HUES64 (cell line): ENCODE data around the gene CTAGE6. TPM values are rescaled to one million over a fixed set of nuclear protein-coding genes. Genes with fewer than 3 reads are reported as not detected.
"Not testable (repeated sequence)": the region's sequence is repeated elsewhere in the genome, so short reads cannot be mapped to it uniquely, and the experiment has no call there.

ENCODE experiments used
- H3K27ac ChIP-seq: 2 replicates; pipeline ENCODE4 v1.7.0; 2013; ENCODE audit warnings: low read depth, low read length, inconsistent platforms
- H3K27me3 ChIP-seq: 2 replicates; pipeline ENCODE4 v1.6.1; 2013; ENCODE audit warnings: mild to moderate bottlenecking, low read length; ENCODE audit not compliant: insufficient read depth
- H3K36me3 ChIP-seq: 2 replicates; pipeline ENCODE4 v1.6.1; 2013; ENCODE audit warnings: mild to moderate bottlenecking, low read length; ENCODE audit not compliant: insufficient read depth
- H3K4me1 ChIP-seq: 2 replicates; pipeline ENCODE4 v1.6.1; 2013; ENCODE audit warnings: mild to moderate bottlenecking, low read length, moderate library complexity; ENCODE audit not compliant: insufficient read depth
- H3K4me3 ChIP-seq: 2 replicates; pipeline ENCODE4 v1.5.1; 2013; ENCODE audit warnings: mild to moderate bottlenecking, low read length, moderate library complexity
- H3K9ac ChIP-seq: 2 replicates; pipeline ENCODE4 v1.6.1; 2013; ENCODE audit warnings: mild to moderate bottlenecking, low read depth, low read length
- H3K9me3 ChIP-seq: 2 replicates; pipeline ENCODE4 v1.6.1; 2013; ENCODE audit warnings: low read depth, low read length; ENCODE audit not compliant: insufficient read depth
- WGBS: fragments of 150-250, 120-280 bp; methylation state at CpG from one replicate; pipeline ENCODE4 v1.1.7; 2013; ENCODE audit warnings: missing lambda C conversion rate; 5-methylcytosine and 5-hydroxymethylcytosine counted together
- polyA plus RNA-seq, 2 experiments: library from polyadenylated mRNA; stranded (reverse); fragments of 50-300 nt; gene quantifications; one replicate each; pipeline ENCODE4 v1.2.3, GENCODE V29; 2013

Gene CTAGE6, protein sequence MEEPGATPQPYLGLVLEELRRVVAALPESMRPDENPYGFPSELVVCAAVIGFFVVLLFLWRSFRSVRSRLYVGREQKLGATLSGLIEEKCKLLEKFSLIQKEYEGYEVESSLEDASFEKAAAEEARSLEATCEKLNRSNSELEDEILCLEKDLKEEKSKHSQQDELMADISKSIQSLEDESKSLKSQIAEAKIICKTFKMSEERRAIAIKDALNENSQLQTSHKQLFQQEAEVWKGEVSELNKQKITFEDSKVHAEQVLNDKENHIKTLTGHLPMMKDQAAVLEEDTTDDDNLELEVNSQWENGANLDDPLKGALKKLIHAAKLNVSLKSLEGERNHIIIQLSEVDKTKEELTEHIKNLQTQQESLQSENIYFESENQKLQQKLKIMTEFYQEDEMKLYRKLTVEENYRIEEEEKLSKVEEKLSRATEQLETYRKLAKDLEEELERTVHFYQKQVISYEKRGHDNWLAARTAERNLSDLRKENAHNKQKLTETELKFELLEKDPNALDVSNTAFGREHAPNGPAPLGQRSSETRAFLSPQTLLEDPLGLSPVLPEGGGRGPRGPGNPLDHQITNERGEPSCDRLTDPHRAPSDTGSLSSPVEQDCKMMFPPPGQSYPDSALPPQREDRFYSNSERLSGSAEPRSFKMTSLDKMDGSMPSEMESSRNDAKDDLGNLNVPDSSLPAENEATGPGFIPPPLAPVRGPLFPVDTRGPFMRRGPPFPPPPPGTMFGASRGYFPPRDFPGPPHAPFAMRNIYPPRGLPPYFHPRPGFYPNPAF
- polyA plus RNA-seq (2013, experiment 1 of 2), result not detected
- 0.32 TPM for polyA plus RNA-seq (2013, experiment 2 of 2)

DNA sequence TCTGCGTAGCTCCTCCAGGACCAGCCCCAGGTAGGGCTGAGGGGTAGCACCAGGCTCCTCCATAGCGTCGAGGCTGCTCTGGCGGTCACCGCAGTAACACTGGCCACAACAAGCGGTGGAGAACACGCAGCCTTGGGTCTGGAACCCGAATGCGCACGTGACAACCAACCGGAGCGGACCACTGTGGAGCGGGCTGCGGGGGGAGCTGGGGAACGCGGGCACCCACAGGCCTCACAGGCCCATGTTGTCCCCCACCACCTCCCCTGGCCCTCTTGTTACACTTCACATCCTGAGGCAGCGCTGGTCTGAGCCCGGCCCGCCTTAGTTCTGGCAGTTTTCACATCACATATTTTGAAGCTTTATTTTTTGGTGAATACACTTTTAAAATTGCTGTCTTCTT is at the start of gene CTAGE6:
CTAGE6 (minus strand) TSS at position 101 of the 400 bp plus-strand sequence; CDS start at position 63, 38 bp downstream.
- WGBS, result no CpG with 5 or more reads among the region's 19 CpGs
- H3K9me3 ChIP-seq, H3K27ac ChIP-seq, H3K4me3 ChIP-seq, H3K36me3 ChIP-seq, H3K27me3 ChIP-seq, H3K4me1 ChIP-seq, H3K9ac ChIP-seq: not testable (repeated sequence)

DNA sequence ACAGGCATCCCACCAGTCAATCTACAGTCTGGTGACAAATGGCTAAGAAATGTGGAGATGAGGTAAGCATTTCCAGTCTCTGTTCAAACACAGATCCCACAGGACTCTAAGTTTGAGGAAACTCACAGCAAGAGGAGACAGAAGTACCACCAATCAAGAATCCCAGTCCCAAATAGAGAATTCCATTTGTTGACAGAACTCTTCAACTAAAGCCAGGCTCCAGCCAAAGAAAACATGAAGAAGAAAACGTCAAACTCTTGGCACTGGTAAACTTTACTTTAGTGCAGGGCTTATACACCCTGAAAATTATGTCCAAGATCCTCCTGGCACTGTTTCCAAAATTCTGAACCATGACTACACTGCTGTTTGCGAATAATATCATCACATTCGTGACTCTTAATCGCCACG is 49.2 kb upstream of the CTAGE6 start:
- H3K9ac ChIP-seq, H3K4me3 ChIP-seq, H3K9me3 ChIP-seq, H3K36me3 ChIP-seq, H3K4me1 ChIP-seq, H3K27ac ChIP-seq, H3K27me3 ChIP-seq: not testable (repeated sequence)
- no CpG with 5 or more reads among the region's 5 CpGs for WGBS

DNA sequence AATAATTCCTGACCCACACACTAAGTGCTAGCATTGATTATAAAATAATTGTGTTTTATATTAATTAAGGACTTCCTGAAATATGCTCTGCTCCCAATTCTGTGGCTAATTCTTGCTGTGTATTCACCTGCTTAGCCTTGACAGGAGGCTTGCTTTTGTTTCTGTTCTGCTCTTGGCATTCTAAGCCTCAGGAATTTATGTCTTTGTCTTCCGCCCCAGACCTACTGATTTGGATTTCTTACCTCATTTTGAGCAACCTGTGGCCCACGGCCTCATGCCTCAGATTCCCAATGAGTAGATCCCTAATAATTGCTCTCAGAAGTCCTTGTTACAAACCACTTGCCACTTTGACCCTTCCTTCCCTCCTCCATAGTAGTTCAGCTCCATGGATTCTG is 40.4 kb upstream of the CTAGE6 start:
- H3K9me3 ChIP-seq, H3K9ac ChIP-seq, H3K4me3 ChIP-seq, H3K4me1 ChIP-seq, H3K27me3 ChIP-seq, H3K27ac ChIP-seq, H3K36me3 ChIP-seq: not testable (repeated sequence)
- WGBS, result 60% methylated on average over 1 of the region's 2 CpGs

DNA sequence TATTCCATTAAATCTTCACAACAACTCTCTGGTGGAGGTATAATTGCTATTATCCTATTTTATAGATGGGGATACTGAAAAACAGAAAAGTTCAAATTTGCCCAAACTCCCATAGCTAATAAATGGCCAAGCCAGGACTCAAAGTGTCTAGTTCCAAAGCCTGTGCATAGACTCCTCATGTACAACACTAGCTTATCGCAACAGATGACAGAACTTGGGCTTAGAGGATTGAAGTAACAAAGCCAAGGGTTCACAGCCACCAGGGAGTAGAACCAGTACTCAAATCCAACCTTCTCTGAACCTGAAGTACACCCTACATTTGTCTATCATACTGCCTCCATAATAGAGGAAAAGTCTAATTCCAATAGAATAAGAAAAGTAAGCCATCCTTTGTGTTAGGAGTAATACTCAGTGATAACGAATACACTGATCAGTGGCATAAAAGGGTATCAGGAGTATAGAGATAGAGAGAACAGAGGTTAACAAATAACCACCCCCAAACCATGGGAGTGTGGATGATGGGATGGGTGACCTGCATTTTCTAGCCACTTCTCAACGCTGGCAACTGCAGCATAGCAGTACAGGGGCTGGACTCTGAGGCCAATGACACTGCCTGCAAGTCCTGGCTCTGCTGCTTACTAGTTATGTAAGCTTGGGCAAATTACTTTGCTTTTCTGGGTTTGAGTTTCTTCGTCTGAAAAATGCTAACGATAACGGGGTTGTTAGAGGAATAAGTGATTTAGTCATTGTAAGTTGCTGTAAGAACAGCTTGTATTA is 39.8 kb upstream of the CTAGE6 start:
- H3K27ac ChIP-seq, H3K4me1 ChIP-seq, H3K36me3 ChIP-seq, H3K9me3 ChIP-seq, H3K4me3 ChIP-seq, H3K9ac ChIP-seq, H3K27me3 ChIP-seq: not testable (repeated sequence)
- WGBS, result 88% methylated on average over 1 of the region's 6 CpGs

DNA sequence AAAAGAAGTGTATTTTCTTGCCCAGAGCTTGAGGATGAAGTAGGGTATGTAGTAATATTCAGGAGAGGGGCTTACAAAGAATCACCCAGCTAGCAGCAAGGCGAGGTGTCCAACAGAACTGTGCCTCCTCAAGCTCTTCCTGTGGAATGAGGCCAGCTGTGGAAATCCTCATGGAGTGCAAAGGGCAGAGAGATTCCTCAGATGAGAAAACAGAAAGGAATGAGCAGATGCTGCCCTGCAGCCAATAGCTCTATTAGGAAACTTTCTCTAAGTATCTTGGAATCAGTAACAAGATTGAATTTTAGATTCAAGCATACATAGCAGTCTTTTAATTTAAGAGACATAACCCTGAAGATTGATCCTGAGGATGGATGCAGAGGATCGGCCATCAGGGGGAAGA is 38.2 kb upstream of the CTAGE6 start:
- not testable (repeated sequence) for H3K36me3 ChIP-seq, H3K9me3 ChIP-seq, H3K4me3 ChIP-seq, H3K9ac ChIP-seq, H3K4me1 ChIP-seq, H3K27ac ChIP-seq, H3K27me3 ChIP-seq
- no CpG with 5 or more reads among the region's 2 CpGs for WGBS

DNA sequence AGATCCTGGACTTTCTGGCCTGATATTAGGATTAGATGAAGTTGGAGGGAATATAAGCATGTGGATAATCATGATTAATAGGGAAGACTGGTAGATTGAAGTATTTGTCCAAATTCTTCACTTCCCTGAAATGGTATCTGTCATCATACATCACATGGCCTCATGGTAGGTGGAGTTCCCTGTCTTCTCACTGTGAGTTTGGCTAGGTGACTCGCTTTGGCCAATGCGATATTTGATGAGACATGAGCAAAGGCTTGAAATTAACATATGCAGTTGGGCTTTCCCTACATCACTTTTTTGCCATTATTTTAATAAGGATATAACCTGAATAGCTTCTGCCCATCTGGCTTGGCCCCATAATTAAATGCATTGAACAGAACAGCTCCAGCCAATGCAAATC is 35.1 kb upstream of the CTAGE6 start:
- H3K36me3 ChIP-seq, H3K9ac ChIP-seq, H3K4me3 ChIP-seq, H3K4me1 ChIP-seq, H3K27me3 ChIP-seq, H3K27ac ChIP-seq, H3K9me3 ChIP-seq: not testable (repeated sequence)
- 100% methylated on average over 1 of the region's 2 CpGs for WGBS

DNA sequence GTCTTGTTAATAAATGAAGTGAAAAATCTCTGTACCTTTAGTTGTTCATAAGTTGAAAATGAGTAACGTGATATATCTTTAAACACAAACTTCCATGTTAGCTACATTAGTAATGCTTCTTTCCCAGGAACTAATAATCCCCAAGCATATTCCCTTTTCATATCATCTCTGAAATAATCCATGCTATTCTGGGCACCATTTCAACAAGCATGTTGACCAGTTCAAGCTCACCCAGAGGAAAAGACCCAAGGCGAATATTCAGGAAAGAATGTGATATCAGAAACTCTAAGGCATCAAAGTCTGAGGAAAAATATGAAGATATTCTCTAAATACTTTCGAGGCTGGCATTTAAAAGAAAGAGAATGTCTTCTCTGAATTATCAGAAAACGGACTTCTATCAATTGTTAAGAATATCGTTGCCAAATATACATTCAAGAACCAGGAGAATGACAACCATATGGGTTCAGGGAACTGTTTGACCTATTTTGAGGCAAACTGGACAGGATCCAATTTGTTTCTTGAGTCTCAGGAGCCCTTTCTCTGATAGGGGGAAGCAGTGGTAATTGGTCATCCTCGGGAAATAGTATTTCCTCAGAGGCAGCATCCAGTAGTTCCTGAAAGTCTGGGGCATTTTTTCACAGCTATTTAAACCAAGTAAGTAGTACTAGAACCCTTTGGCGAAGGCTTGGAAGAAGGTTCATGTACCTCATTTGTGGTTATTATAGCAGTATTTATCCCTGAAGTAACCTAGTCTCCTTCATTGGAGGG is 28.1 kb upstream of the CTAGE6 start:
- H3K4me1 ChIP-seq, result not testable (repeated sequence)
- WGBS, result no CpG with 5 or more reads among the region's 7 CpGs

DNA sequence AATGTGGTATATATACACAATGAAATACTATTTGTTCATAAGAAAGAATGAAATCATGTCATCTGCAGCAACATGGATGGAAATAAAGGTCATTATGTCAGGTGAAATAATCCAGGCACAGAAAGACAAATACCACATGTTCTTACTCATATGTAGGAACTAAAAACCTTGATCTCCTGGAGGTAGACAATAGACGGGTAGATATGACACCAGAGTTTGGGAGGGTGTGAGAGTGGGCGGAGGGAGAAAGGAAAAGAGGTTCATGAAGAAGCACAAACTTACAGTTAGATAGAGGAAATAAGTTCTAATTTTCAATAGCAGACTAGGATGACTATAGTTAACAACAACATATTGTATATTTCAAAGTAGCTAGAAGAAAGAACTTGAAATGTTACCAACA is 22.1 kb upstream of the CTAGE6 start:
- not testable (repeated sequence) for H3K4me1 ChIP-seq, H3K27ac ChIP-seq

More for the DNA sequence above, 28.1 kb upstream of the CTAGE6 start:
- H3K9me3 ChIP-seq, H3K36me3 ChIP-seq, H3K4me3 ChIP-seq, H3K27ac ChIP-seq, H3K27me3 ChIP-seq, H3K9ac ChIP-seq: not testable (repeated sequence)

DNA sequence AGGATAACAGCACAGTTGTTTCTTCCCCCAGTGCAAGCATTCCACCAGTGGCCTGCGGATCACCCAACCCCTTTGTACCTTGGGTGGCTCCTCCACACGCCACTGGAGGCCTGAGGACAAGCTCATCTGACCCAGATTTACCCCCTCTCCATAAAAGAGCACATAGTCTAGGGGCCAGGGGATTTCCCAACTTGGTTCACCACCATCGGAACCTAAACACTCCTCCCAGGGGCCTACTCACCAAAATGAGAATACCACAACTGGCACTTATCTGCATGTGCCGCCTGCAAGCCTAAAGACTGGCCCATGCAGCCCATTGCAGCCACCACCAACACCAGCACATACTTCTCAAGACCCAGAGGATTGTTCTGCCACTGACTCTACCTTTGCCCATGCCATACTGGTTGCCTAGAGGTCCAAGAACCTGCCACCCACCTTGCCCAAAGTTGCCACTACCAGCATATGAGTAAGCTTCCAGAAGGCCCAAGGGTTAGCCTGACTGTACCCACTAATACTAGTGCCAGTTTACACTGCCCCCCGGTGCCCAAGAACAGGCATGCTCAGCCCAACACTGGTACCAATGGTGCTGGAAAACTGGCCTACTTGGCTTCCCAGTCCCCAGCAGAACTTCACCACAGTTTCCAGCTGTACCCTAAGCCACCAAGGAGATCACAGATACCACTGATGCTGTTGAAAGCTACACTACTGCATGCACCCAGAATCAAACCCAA is 15.4 kb upstream of the CTAGE6 start:
- not testable (repeated sequence) for H3K4me1 ChIP-seq, H3K27me3 ChIP-seq, H3K4me3 ChIP-seq, H3K27ac ChIP-seq, H3K36me3 ChIP-seq, H3K9ac ChIP-seq, H3K9me3 ChIP-seq
- WGBS, result no CpG with 5 or more reads among the region's 5 CpGs

More for the DNA sequence above, 22.1 kb upstream of the CTAGE6 start:
- not testable (repeated sequence) for H3K27me3 ChIP-seq, H3K4me3 ChIP-seq, H3K9ac ChIP-seq, H3K36me3 ChIP-seq, H3K9me3 ChIP-seq
- no CpG with 5 or more reads among the region's 2 CpGs for WGBS

DNA sequence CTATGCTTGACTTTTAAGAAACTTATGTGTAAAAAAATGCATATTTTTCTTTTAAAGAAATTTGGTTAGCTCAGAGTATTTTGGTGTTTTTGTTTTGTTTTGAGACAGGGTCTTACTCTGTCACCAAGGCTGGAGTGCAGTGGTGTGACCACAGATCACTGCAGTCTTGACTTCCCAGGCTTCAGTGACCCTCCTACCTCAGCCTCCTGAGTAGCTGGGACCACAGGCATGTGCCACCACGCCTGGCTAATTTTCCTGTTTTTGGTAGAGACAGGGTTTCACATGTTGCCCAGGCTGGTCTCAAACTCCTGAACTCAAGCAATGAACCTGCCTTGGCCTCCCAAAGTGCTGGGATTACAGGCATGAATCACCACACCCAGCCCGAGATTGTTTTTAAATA is 10.0 kb upstream of the CTAGE6 start:
- not testable (repeated sequence) for H3K27me3 ChIP-seq, H3K4me3 ChIP-seq, H3K4me1 ChIP-seq, H3K36me3 ChIP-seq, H3K27ac ChIP-seq, H3K9me3 ChIP-seq, H3K9ac ChIP-seq
- 95% methylated on average over 1 of the region's 2 CpGs for WGBS
